Measurements from ENCODE around the gene C20orf204.

- TF ChIP-seq CTCF (IDR thresholded peaks at IDR 0.05) (no peak), POLR2A (IDR thresholded peaks at IDR 0.05) (no peak)
Observed at GRCh38 chr20:64003960-64004725, 31.8 kb upstream of the C20orf204 start.

All from adrenal gland (tissue), 5 donors.